K562 (cell line): Measurements from ENCODE around the gene THOP1. TPM values are rescaled to one million over a fixed set of nuclear protein-coding genes. Genes with fewer than 3 reads are reported as not detected.

Experiments used
- AFF4 ChIP-seq: sonication (generic); formaldehyde crosslinking; IDR thresholded peaks from 2 replicates; pipeline ENCODE4 v1.8.0; 2023; ENCODE audit warnings: mild to moderate bottlenecking, missing genetic modification reagents
- BRF1 ChIP-seq: IDR thresholded peaks from 3 replicates; pipeline ENCODE4 v1.6.1; 2011; ENCODE audit warnings: borderline replicate concordance, mild to moderate bottlenecking; ENCODE audit not compliant: insufficient read length; ENCODE audit errors: extremely low read depth
- CEBPB ChIP-seq: fragments of 450-650 bp; IDR thresholded peaks from 2 replicates; pipeline ENCODE4 v1.6.1; 2016; ENCODE audit warnings: missing genetic modification characterization, missing compliant biosample characterization
- ERF ChIP-seq: fragments of 450-650 bp; formaldehyde crosslinking; IDR thresholded peaks from 2 replicates; pipeline ENCODE4 v1.4.0; 2020; ENCODE audit warnings: mild to moderate bottlenecking, mixed read lengths
- FOS ChIP-seq: IDR thresholded peaks from 3 replicates; pipeline ENCODE4 v1.6.1; 2011; ENCODE audit not compliant: insufficient read length; ENCODE audit errors: extremely low read depth
- HCFC1 ChIP-seq: IDR thresholded peaks from 2 replicates; pipeline ENCODE4 v1.6.1; 2012; ENCODE audit warnings: low read depth, low read length, improper control_type of control experiment
- KHSRP ChIP-seq: fragments of 450-650 bp; IDR thresholded peaks from 2 replicates; pipeline ENCODE4 v1.6.1; 2017
- KLF13 ChIP-seq: fragments of 450-650 bp; IDR thresholded peaks from 2 replicates; pipeline ENCODE4 v1.6.1; 2016; ENCODE audit warnings: missing genetic modification characterization, low read depth, mild to moderate bottlenecking, missing compliant biosample characterization, moderate library complexity, borderline replicate concordance
- MNT ChIP-seq, 2 experiments: fragments of 450-650 bp; conservative IDR thresholded peaks; 2 replicates each; pipeline ENCODE4 v1.6.1; 2017; ENCODE audit warnings: mild to moderate bottlenecking in 2 of 2, moderate library complexity in 2 of 2
- PTRF ChIP-seq: fragments of 450-650 bp; IDR thresholded peaks from 2 replicates; pipeline ENCODE4 v1.6.1; 2016; ENCODE audit warnings: mild to moderate bottlenecking, missing genetic modification characterization, missing compliant biosample characterization
- RBM22 ChIP-seq: fragments of 200-400 bp; formaldehyde crosslinking; IDR thresholded peaks from 2 replicates; pipeline ENCODE4 v1.6.1; 2018; ENCODE audit warnings: low read length, low read depth; ENCODE audit not compliant: poor library complexity, severe bottlenecking
- SIN3B ChIP-seq: fragments of 450-650 bp; IDR thresholded peaks from 2 replicates; pipeline ENCODE4 v1.6.1; 2017; ENCODE audit warnings: low read depth, mild to moderate bottlenecking, moderate library complexity
- SRF ChIP-seq, 2 experiments: fragments of 250-450, 450-650 bp in 1 of 2; sonication (Bioruptor Pico) in 1 of 2; sonication (generic) in 1 of 2; formaldehyde crosslinking; IDR thresholded peaks; 2 replicates each; pipeline versions ENCODE4 v1.5.0 to v1.5.1; 2020 to 2022; ENCODE audit warnings: mild to moderate bottlenecking in 1 of 2, missing genetic modification reagents in 1 of 2
- TARDBP ChIP-seq: fragments of 450-650 bp; IDR thresholded peaks from 2 replicates; pipeline ENCODE4 v1.6.1; 2016
- TRIM28 ChIP-seq: fragments of 450-650 bp; IDR thresholded peaks from 2 replicates; pipeline ENCODE4 v1.6.1; 2017
- ZFX ChIP-seq: sonication (generic); formaldehyde crosslinking; IDR thresholded peaks from 2 replicates; pipeline ENCODE4 v1.8.0; 2022; ENCODE audit warnings: mild to moderate bottlenecking, missing genetic modification reagents, moderate library complexity
- polyA plus RNA-seq, 8 experiments: library from polyadenylated mRNA; depleted of rRNA in 4 of 8; stranded (reverse) in 5 of 8; unstranded in 3 of 8; fragments of >200 nt; fragmentation: Nextera tagmentation in 2 of 8; fragmentation: Illumina TruSeq in 1 of 8; extraction: Ambion mirVana in 2 of 8; extraction: Trizol in 1 of 8; gene quantifications; 2 replicates each; pipeline versions ENCODE4 v1.2.1 to v1.2.3, GENCODE V29; 2011 to 2014; ENCODE audit warnings: inconsistent platforms in 1 of 8, missing spikeins in 1 of 8
- total RNA-seq, 7 experiments: library from RNA; depleted of rRNA in 6 of 7; stranded (reverse); fragments of >200 nt in 6 of 7; fragmentation: Illumina TruSeq in 2 of 7; extraction: Trizol in 2 of 7; gene quantifications; 2 replicates each; pipeline versions ENCODE4 v1.2.1 to v1.2.3, GENCODE V29; 2011 to 2021; ENCODE audit warnings: low replicate concordance in 1 of 7
- TF ChIP-seq, protein P1 (sequence below): sonication (generic); formaldehyde crosslinking; IDR thresholded peaks from 2 replicates; pipeline ENCODE4 v1.8.0; 2022; ENCODE audit warnings: mild to moderate bottlenecking, missing genetic modification reagents

THOP1 gene
- total and polyA plus RNA-seq, 9 of the 15 experiments (the other 6 are each of a cell fraction or from before 2014, with no cell fraction given): 1.3 to 255 (median 96.1) TPM

DNA sequence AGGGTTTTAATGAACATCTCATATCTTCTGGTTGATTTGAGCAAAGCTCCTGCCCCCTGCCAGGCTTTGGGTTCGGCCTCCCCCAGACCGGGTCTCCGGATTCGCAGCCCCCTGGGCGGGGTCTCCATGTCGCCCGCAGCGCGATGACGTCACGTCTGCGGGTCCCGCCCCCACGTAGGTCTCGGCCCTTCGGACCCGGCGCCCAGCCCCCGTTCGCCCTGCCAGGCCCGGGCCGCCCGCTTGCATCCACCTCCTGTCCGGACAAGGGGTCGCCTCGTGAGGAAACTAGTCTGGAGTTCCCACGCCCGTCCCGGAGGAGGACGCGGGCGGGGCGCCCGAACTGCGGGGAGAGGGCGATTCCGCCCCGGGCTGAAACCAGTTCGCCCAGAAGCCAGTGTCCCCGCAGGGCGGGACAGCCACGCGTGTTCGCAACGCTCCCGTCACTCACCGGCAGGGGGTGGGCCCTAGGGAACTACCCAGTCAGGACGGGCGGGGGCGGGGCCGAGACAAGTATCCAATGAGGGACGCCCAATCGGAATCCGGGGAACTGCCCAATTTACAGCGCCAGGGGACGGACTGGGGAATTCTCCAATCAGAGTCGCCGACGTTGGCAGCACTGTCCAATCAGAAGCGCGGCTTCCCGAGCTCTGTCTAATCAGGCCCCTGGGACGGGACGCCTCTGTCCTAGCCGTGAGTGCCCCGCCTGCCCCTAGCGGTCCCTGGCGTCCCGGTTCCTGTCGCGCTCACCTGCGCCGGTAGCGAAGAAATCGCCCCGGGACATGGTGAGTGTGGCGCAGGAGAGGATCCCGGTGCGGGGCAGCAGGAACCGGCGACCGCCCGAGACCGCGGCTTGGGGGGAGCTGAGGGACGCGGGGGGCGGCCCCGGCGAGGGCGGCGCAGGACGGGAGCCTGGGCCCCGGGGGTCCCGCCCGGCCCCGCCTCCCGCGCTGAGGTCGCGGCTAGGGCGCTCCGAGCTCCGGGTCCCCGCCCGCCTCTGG is 55.8 kb downstream of the THOP1 start, which contains the start of gene ZNF555 (continued):
- TF ChIP-seq, protein P1, sequence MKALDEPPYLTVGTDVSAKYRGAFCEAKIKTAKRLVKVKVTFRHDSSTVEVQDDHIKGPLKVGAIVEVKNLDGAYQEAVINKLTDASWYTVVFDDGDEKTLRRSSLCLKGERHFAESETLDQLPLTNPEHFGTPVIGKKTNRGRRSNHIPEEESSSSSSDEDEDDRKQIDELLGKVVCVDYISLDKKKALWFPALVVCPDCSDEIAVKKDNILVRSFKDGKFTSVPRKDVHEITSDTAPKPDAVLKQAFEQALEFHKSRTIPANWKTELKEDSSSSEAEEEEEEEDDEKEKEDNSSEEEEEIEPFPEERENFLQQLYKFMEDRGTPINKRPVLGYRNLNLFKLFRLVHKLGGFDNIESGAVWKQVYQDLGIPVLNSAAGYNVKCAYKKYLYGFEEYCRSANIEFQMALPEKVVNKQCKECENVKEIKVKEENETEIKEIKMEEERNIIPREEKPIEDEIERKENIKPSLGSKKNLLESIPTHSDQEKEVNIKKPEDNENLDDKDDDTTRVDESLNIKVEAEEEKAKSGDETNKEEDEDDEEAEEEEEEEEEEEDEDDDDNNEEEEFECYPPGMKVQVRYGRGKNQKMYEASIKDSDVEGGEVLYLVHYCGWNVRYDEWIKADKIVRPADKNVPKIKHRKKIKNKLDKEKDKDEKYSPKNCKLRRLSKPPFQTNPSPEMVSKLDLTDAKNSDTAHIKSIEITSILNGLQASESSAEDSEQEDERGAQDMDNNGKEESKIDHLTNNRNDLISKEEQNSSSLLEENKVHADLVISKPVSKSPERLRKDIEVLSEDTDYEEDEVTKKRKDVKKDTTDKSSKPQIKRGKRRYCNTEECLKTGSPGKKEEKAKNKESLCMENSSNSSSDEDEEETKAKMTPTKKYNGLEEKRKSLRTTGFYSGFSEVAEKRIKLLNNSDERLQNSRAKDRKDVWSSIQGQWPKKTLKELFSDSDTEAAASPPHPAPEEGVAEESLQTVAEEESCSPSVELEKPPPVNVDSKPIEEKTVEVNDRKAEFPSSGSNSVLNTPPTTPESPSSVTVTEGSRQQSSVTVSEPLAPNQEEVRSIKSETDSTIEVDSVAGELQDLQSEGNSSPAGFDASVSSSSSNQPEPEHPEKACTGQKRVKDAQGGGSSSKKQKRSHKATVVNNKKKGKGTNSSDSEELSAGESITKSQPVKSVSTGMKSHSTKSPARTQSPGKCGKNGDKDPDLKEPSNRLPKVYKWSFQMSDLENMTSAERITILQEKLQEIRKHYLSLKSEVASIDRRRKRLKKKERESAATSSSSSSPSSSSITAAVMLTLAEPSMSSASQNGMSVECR: peak; percentile 77
- TF ChIP-seq TARDBP (peak; percentile 99), BRF1 (no peak), ZFX (CRISPR knock-in tag) (peak; percentile 74), SIN3B (peak; percentile 65; the same call in 1 of the 2 replicates), FOS (peak; percentile 100), PTRF (tag) (no peak), KLF13 (peak; percentile 63; the same call in 1 of the 2 replicates), KHSRP (0 out of 2 replicates have a peak, but pooled peaks have one; percentile 26), AFF4 (CRISPR knock-in tag) (0 out of 2 replicates have a peak, but pooled peaks have one; percentile 49), RBM22 (peak; percentile 13), ERF (CRISPR knock-in tag) (no peak), MNT (conservative IDR thresholded peaks at IDR 0.05) (peak in 1 of 2 experiments; percentile 78; a peak in 2 of 4 replicates), TRIM28 (no peak), HCFC1 (peak; percentile 60), SRF (CRISPR knock-in tag; IDR thresholded peaks at IDR 0.05) (peak in 1 of 2 experiments; percentile 30; a peak in 1 of 4 replicates), CEBPB (no peak)
